ENCODE measurements around the gene KRTAP10-7. TPM values are rescaled to one million over a fixed set of nuclear protein-coding genes. Genes with fewer than 3 reads are reported as not detected.
"Not testable (repeated sequence)": the region's sequence is repeated elsewhere in the genome, so short reads cannot be mapped to it uniquely, and the experiment has no call there.

Gene KRTAP10-7
- total RNA-seq, 3 donors from 2014 or later (not counting 1 experiment from before 2014, with no cell fraction given): not detected

DNA sequence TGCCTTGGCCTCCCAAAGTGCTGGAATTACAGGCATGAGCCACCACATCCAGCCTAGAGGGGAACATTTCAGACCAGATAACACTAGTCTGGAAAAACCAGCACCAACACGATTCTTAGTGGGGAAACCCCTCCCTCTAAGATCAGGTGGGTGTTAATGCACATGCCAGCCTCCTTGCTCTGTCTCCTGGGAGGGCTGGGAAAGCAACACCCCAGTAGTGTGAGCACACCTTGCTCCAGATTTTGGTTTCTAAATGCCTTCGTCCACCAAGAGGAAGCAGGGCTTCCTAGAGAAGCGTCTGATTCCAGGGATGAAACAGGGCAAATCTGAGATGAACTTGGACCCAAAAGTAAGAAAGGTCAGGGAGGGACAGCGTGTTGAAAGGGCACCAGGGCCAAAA, 29.1 kb upstream of the KRTAP10-7 start:
- intact Hi-C loops (cut with micrococcal nuclease): no loop called here
- Mint-ChIP-seq H3K4me1 (peaks cover 0 to 11% of the 10 kb centered on the region in 2 donors), H3K27me3 (ENCODE audit: low read depth in 2 of 2) (peaks cover 32 to 33% of the 10 kb centered on the region in 2 donors), H3K27ac (no peak overlapping the region), H3K9me3 (no peaks in the 10 kb centered on the region), H3K4me3 (no peak overlapping the region), H3K36me3 (no peaks in the 10 kb centered on the region)
- Histone ChIP-seq H3K4me1 (ENCODE audit: control insufficient read depth, insufficient read depth, low read length) (no peaks in the 10 kb centered on the region), H3K27me3 (ENCODE audit: control insufficient read depth, insufficient read depth, low read length) (no peaks in the 10 kb centered on the region), H3K36me3 (ENCODE audit: control insufficient read depth, insufficient read depth, low read length) (no peaks in the 10 kb centered on the region), H3K4me3 (ENCODE audit: low read length) (no peak overlapping the region), H3K9me3 (ENCODE audit: control insufficient read depth, insufficient read depth, low read length) (no peaks in the 10 kb centered on the region), H3K27ac (ENCODE audit: low read length) (no peak overlapping the region)
- TF ChIP-seq CTCF (IDR thresholded peaks at IDR 0.05): no peak
- DNase-seq (no peak), ATAC-seq (no peak)
- WGBS (ENCODE audit: insufficient coverage): 80% methylated on average over 4 of the region's 4 CpGs

DNA sequence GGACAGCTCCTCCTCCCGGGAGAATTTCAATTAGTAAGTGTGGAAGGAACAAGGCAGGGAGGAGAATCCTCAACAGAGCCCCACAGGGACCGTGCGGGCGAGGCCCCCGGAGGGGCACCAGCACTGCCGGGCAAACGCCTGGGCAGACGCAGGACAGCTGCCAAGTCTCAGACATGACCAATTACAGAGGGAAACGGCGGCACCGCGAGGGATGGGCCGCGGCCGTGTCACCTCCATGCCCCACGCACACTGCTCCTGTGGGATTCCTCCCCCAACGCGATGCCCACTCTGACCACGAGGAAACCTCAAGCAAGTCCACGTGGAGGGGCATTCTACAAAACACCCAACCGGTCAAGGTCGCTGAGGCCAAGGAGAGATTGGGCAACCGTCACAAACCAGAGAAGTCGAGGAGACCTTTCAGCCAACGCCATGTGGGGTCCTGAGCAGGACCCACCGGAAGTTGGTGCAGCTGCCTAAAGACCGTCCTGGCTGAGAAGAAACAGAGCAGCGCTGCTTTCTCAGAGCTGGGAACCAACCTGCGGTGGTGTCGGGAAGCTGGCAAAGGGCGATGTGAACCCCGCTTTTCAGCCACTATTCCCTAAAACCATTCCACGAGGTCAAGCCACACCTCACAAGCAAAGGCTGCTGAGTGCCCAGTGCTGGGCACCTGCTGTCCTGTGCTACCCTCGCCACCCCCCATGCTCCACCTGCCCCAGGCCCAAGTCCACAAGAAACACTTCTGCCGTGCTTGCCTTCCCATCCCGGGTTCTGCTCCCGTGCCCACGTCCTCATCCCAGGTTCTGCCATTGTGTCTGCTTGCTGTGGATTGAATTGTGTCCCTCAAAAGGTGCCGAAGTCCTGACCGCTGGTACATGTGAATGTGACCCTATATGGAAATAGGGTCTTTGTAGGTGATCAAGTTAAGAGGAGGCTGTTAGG, 28.3 kb upstream of the KRTAP10-7 start:
- H3K27ac Mint-ChIP-seq: no peak overlapping the region
- no peak overlapping the region for H3K4me3 Mint-ChIP-seq
- intact Hi-C loops (cut with micrococcal nuclease): no loop called here
- no peak overlapping the region for H3K4me3 ChIP-seq (ENCODE audit: low read length)
- no peak overlapping the region for H3K27ac ChIP-seq (ENCODE audit: low read length)
- DNase-seq: no peak
- no peaks in the 10 kb centered on the region for H3K27me3 ChIP-seq (ENCODE audit: control insufficient read depth, insufficient read depth, low read length)
- H3K4me1 Mint-ChIP-seq: peaks cover 0 to 11% of the 10 kb centered on the region in 2 donors
- no peaks in the 10 kb centered on the region for H3K36me3 ChIP-seq (ENCODE audit: control insufficient read depth, insufficient read depth, low read length)
- peaks cover under 1% of the 10 kb centered on the region for H3K9me3 ChIP-seq (ENCODE audit: control insufficient read depth, insufficient read depth, low read length)
- no peak for ATAC-seq
- H3K36me3 Mint-ChIP-seq: peaks cover 5% of the 10 kb centered on the region
- no peaks in the 10 kb centered on the region for H3K4me1 ChIP-seq (ENCODE audit: control insufficient read depth, insufficient read depth, low read length)
- 88% methylated on average over 40 of the region's 40 CpGs for WGBS (ENCODE audit: insufficient coverage)
- no peak for TF ChIP-seq CTCF (IDR thresholded peaks at IDR 0.05)
- H3K27me3 Mint-ChIP-seq (ENCODE audit: low read depth in 2 of 2): peaks cover 32 to 33% of the 10 kb centered on the region in 2 donors
- H3K9me3 Mint-ChIP-seq: no peaks in the 10 kb centered on the region

GRCh38 chr21:44572959-44573583, 27.3 kb upstream of the KRTAP10-7 start:
- no peak overlapping the region for H3K4me3 ChIP-seq (ENCODE audit: low read length)
- no peak overlapping the region for H3K4me3 Mint-ChIP-seq
- peaks cover 0 to 11% of the 10 kb centered on the region in 2 donors for H3K4me1 Mint-ChIP-seq
- no peak overlapping the region for H3K27ac Mint-ChIP-seq
- no peaks in the 10 kb centered on the region for H3K36me3 ChIP-seq (ENCODE audit: control insufficient read depth, insufficient read depth, low read length)
- H3K27me3 Mint-ChIP-seq (ENCODE audit: low read depth in 2 of 2): peaks cover 32 to 36% of the 10 kb centered on the region in 2 donors
- peaks cover 2% of the 10 kb centered on the region for H3K9me3 ChIP-seq (ENCODE audit: control insufficient read depth, insufficient read depth, low read length)
- intact Hi-C loops (cut with micrococcal nuclease): no loop called here
- peaks cover 5% of the 10 kb centered on the region for H3K36me3 Mint-ChIP-seq
- ATAC-seq (no peak), DNase-seq (no peak)
- H3K4me1 ChIP-seq (ENCODE audit: control insufficient read depth, insufficient read depth, low read length): no peaks in the 10 kb centered on the region
- no peaks in the 10 kb centered on the region for H3K27me3 ChIP-seq (ENCODE audit: control insufficient read depth, insufficient read depth, low read length)
- H3K27ac ChIP-seq (ENCODE audit: low read length): no peak overlapping the region
- TF ChIP-seq CTCF (IDR thresholded peaks at IDR 0.05): no peak
- H3K9me3 Mint-ChIP-seq: peaks cover 0 to 2% of the 10 kb centered on the region in 2 donors
- 85% methylated on average over 15 of the region's 15 CpGs for WGBS (ENCODE audit: insufficient coverage)

- H3K36me3 Mint-ChIP-seq; H3K36me3 ChIP-seq (ENCODE audit: control insufficient read depth, insufficient read depth, low read length); ATAC-seq; H3K9me3 ChIP-seq (ENCODE audit: control insufficient read depth, insufficient read depth, low read length); H3K27ac Mint-ChIP-seq; H3K4me3 Mint-ChIP-seq; DNase-seq; H3K27ac ChIP-seq (ENCODE audit: low read length); intact Hi-C loops (cut with micrococcal nuclease); H3K27me3 ChIP-seq (ENCODE audit: control insufficient read depth, insufficient read depth, low read length); H3K4me3 ChIP-seq (ENCODE audit: low read length); H3K9me3 Mint-ChIP-seq; H3K4me1 ChIP-seq (ENCODE audit: control insufficient read depth, insufficient read depth, low read length): not testable (repeated sequence)
- Mint-ChIP-seq H3K27me3 (ENCODE audit: low read depth in 2 of 2) (peaks cover 32 to 39% of the 10 kb centered on the region in 2 donors), H3K4me1 (peaks cover 0 to 11% of the 10 kb centered on the region in 2 donors)
- WGBS (ENCODE audit: insufficient coverage): 81% methylated on average over 21 of the region's 25 CpGs
Measured at GRCh38 chr21:44573630-44574456, 26.6 kb upstream of the KRTAP10-7 start, which contains the start of gene KRTAP10-4. Gene KRTAP10-4 (plus strand): TSS chr21:44573729. CDS start chr21:44573759, 30 bp downstream.

All from natural killer cell (primary cell).